Esophagus squamous epithelium (tissue), 5 donors: ENCODE data around the gene YES1. TPM values are rescaled to one million over a fixed set of nuclear protein-coding genes. Genes with fewer than 3 reads are reported as not detected.

Experiments
- DNase-seq: peaks from one replicate; lab custom pipeline; 2025; lab: John Stamatoyannopoulos, UW
- H3K27ac ChIP-seq, 4 donors: fragments of 200-600 bp; sonication (generic); one replicate each; pipeline ENCODE4 v1.5.1; 2016 to 2019; ENCODE audit warnings: mild to moderate bottlenecking in 1 of 4
- H3K27me3 ChIP-seq, 4 donors: fragments of 200-600 bp; sonication (generic); 1 replicate in 3 of 4; 2 replicates in 1 of 4; pipeline versions ENCODE4 v1.5.1 to v1.6.0; 2017 to 2021; ENCODE audit warnings: antibody characterized with exemption in 1 of 4
- H3K36me3 ChIP-seq, 3 donors: fragments of 200-600 bp; sonication (generic); one replicate each; pipeline ENCODE4 v1.5.1; 2016 to 2019
- H3K4me1 ChIP-seq, 3 donors: fragments of 200-600 bp; sonication (generic); one replicate each; pipeline ENCODE4 v1.5.1; 2017 to 2019
- H3K4me3 ChIP-seq, 4 donors: fragments of 200-600 bp; sonication (generic); 1 replicate in 3 of 4; 2 replicates in 1 of 4; pipeline ENCODE4 v1.5.1; 2016 to 2019; ENCODE audit warnings: mild to moderate bottlenecking in 2 of 4, moderate library complexity in 1 of 4
- H3K9me3 ChIP-seq, 3 donors: fragments of 200-600 bp; sonication (generic); one replicate each; pipeline ENCODE4 v1.5.1; 2016 to 2019
- CTCF ChIP-seq, 6 experiments: fragments of 450-650 bp in 4 of 6; fragments of 200-600 bp in 2 of 6; sonication (generic) in 2 of 6; IDR thresholded peaks; one replicate each; pipeline ENCODE4 v1.5.1; 2016 to 2019; ENCODE audit warnings: antibody characterized with exemption in 6 of 6, mild to moderate bottlenecking in 4 of 6, moderate library complexity in 4 of 6
- POLR2A ChIP-seq, 4 donors: fragments of 450-650 bp; IDR thresholded peaks; one replicate each; pipeline ENCODE4 v1.6.1; 2017; ENCODE audit warnings: antibody characterized with exemption in 4 of 4, mild to moderate bottlenecking in 4 of 4, moderate library complexity in 3 of 4
- WGBS, 2 donors: methylation state at CpG; one replicate each; pipeline ENCODE4 v1.1.5; 2018; 5-methylcytosine and 5-hydroxymethylcytosine counted together
- intact Hi-C: fragments of 100-400 bp; cut with DNase I; formaldehyde crosslinking; loops from one replicate; pipeline ENCODE4 v1.15.0; 2022
- total RNA-seq, 4 donors: library from RNA; depleted of rRNA; stranded (reverse); fragments of >200 nt; gene quantifications; one replicate each; pipeline ENCODE4 v1.1.0, GENCODE V29; 2016
- donor health status: DM: yes; HTN: yes; CAD: no.

Gene YES1
- total RNA-seq, 4 donors from 2014 or later, result 105 to 143 (median 125) TPM

- Histone ChIP-seq H3K9me3 (no peaks in the 10 kb centered on the region), H3K4me3 (peak overlapping the region in 2 of 4 donors; percentile 73 to 74), H3K27ac (peak overlapping the region in 3 of 4 donors; percentile 90 to 91 (median 90)), H3K27me3 (no peaks in the 10 kb centered on the region), H3K4me1 (peaks cover 5 to 43% (median 9%) of the 10 kb centered on the region in 3 donors), H3K36me3 (peaks cover 0 to 27% (median 0%) of the 10 kb centered on the region in 3 donors)
- 68% methylated on average over 3 of the region's 3 CpGs for WGBS, 2 donors
- no peak for TF ChIP-seq POLR2A (IDR thresholded peaks at IDR 0.05)
- TF ChIP-seq CTCF (IDR thresholded peaks at IDR 0.05), result no peak
- DNase-seq, result no peak
- intact Hi-C loops, result no loop called here
These were observed 101.4 kb downstream of the YES1 start for GRCh38 chr18:710418-711300.

GRCh38 chr18:709771-710170 is 102.3 kb downstream of the YES1 start:
- Histone ChIP-seq H3K27ac (no peak overlapping the region), H3K4me3 (no peak overlapping the region), H3K4me1 (peaks cover 5 to 43% (median 9%) of the 10 kb centered on the region in 3 donors), H3K27me3 (no peaks in the 10 kb centered on the region), H3K9me3 (no peaks in the 10 kb centered on the region), H3K36me3 (peaks cover 0 to 36% (median 0%) of the 10 kb centered on the region in 3 donors)
- intact Hi-C loops, result no loop called here
- WGBS, 2 donors, result 56 to 92% methylated on average over 1 of the region's 1 CpG
- TF ChIP-seq CTCF (IDR thresholded peaks at IDR 0.05), result no peak
- TF ChIP-seq POLR2A (IDR thresholded peaks at IDR 0.05), result no peak
- DNase-seq, result no peak

- H3K4me3 ChIP-seq, result no peak overlapping the region
- intact Hi-C loops, result no loop called here
- DNase-seq, result no peak
These were observed 103.9 kb downstream of the YES1 start for GRCh38 chr18:708096-708495.

GRCh38 chr18:706405-706804 is 105.6 kb downstream of the YES1 start:
- Histone ChIP-seq H3K27me3 (no peaks in the 10 kb centered on the region), H3K27ac (no peak overlapping the region), H3K4me1 (peaks cover 11 to 55% (median 22%) of the 10 kb centered on the region in 3 donors), H3K4me3 (no peak overlapping the region), H3K36me3 (peaks cover 0 to 45% (median 0%) of the 10 kb centered on the region in 3 donors), H3K9me3 (no peaks in the 10 kb centered on the region)
- no peak for DNase-seq
- 86 to 88% methylated on average over 5 to 8 of the region's 8 CpGs for WGBS, 2 donors
- TF ChIP-seq POLR2A (IDR thresholded peaks at IDR 0.05), result no peak
- no peak for TF ChIP-seq CTCF (IDR thresholded peaks at IDR 0.05)
- intact Hi-C loops, result no loop called here

More at GRCh38 chr18:708096-708495, 103.9 kb downstream of the YES1 start:
- Histone ChIP-seq H3K27me3 (no peaks in the 10 kb centered on the region), H3K27ac (no peak overlapping the region), H3K9me3 (no peaks in the 10 kb centered on the region), H3K36me3 (peaks cover 0 to 45% (median 0%) of the 10 kb centered on the region in 3 donors), H3K4me1 (peaks cover 14 to 53% (median 14%) of the 10 kb centered on the region in 3 donors)
- TF ChIP-seq CTCF (IDR thresholded peaks at IDR 0.05), result no peak
- TF ChIP-seq POLR2A (IDR thresholded peaks at IDR 0.05), result no peak
- WGBS, 2 donors, result 72 to 89% methylated on average over 5 to 7 of the region's 10 CpGs
